Ureter (tissue), 1 donor: Measurements from ENCODE around the gene ANO9. TPM values are rescaled to one million over a fixed set of nuclear protein-coding genes. Genes with fewer than 3 reads are reported as not detected.
"Not testable (repeated sequence)": the region's sequence is repeated elsewhere in the genome, so short reads cannot be mapped to it uniquely, and the experiment has no call there.

Source experiments
- DNase-seq: peaks from one replicate; pipeline ENCODE4 v3.0.0-alpha.2; 2020; ENCODE audit warnings: low spot score
- total RNA-seq: library from RNA; stranded (reverse); gene quantifications from one replicate; pipeline ENCODE4 v1.2.4, GENCODE V29; 2023
- donor health status: DM: yes; HTN: yes; CAD: no.

ANO9 gene
- total RNA-seq, 1 donor from 2014 or later = 17.9 TPM

- DNase-seq = no peak
Observed at GRCh38 chr11:416051-416756, 25.6 kb downstream of the ANO9 start.

GRCh38 chr11:415640-416041, 26.2 kb downstream of the ANO9 start:
- DNase-seq = no peak

- DNase-seq = no peak
Observed at GRCh38 chr11:414318-414857, 27.4 kb downstream of the ANO9 start.

GRCh38 chr11:413120-414081, 28.4 kb downstream of the ANO9 start:
- DNase-seq = no peak

- DNase-seq = no peak
Observed at GRCh38 chr11:412641-413119, 29.1 kb downstream of the ANO9 start.

- DNase-seq = not testable (repeated sequence)
Observed at GRCh38 chr11:411520-411919, 30.3 kb downstream of the ANO9 start.

GRCh38 chr11:410711-411110, 31.1 kb downstream of the ANO9 start:
- DNase-seq = not testable (repeated sequence)

- no peak for DNase-seq
Observed at GRCh38 chr11:409600-410483, 32.0 kb downstream of the ANO9 start.

- no peak for DNase-seq
Observed at GRCh38 chr11:409008-409599, 32.7 kb downstream of the ANO9 start.

GRCh38 chr11:408154-409007, 33.4 kb downstream of the ANO9 start:
- peak; percentile 46 for DNase-seq

GRCh38 chr11:407651-408123, 34.1 kb downstream of the ANO9 start:
- DNase-seq = no peak

- peak; percentile 81 for DNase-seq
Observed at GRCh38 chr11:406796-407650, 34.8 kb downstream of the ANO9 start.

- DNase-seq = peak; percentile 52
Observed at GRCh38 chr11:405954-406795, 35.6 kb downstream of the ANO9 start.

GRCh38 chr11:405323-405953, 36.4 kb downstream of the ANO9 start:
- no peak for DNase-seq

GRCh38 chr11:404551-405264, 37.1 kb downstream of the ANO9 start:
- peak; percentile 42 for DNase-seq

GRCh38 chr11:403761-404431, 37.9 kb downstream of the ANO9 start:
- DNase-seq = no peak
